Natural killer cell treated with Interleukin-12 subunit alpha and Interleukin-12 subunit beta and Interleukin-15 and Interleukin-18, amount 100 ng/mL, for 72 hours (primary cell): ENCODE data around the gene MTURN. TPM values are rescaled to one million over a fixed set of nuclear protein-coding genes. Genes with fewer than 3 reads are reported as not detected.

Source experiments
- ATAC-seq, 2 donors: fragments of 150-1000 bp; cut with Tn5 transposase in 1 of 2; sonication (Bioruptor Pico), chemical (Tn5 transposase) in 1 of 2; 2 replicates each; pipeline ENCODE4 v1.10.0; 2021
- DNase-seq: peaks from one replicate; pipeline ENCODE4 v3.0.0; 2022; ENCODE audit warnings: low spot score
- H3K27ac Mint-ChIP-seq, 2 donors: 1 replicate in 1 of 2; 2 replicates in 1 of 2; pipeline ENCODE4 v1.8.0; 2022; ENCODE audit warnings: mixed read lengths in 2 of 2, mild to moderate bottlenecking in 1 of 2, moderate library complexity in 1 of 2
- H3K27me3 Mint-ChIP-seq, 2 donors: 1 replicate in 1 of 2; 2 replicates in 1 of 2; pipeline ENCODE4 v1.8.0; 2022; ENCODE audit warnings: mixed read lengths in 2 of 2
- H3K36me3 Mint-ChIP-seq: one replicate; pipeline ENCODE4 v1.8.0; 2022; ENCODE audit warnings: mixed read lengths
- H3K4me1 Mint-ChIP-seq, 2 donors: 1 replicate in 1 of 2; 2 replicates in 1 of 2; pipeline ENCODE4 v1.8.0; 2022; ENCODE audit warnings: low read depth in 2 of 2, mixed read lengths in 2 of 2, mild to moderate bottlenecking in 1 of 2
- H3K4me3 Mint-ChIP-seq: one replicate; pipeline ENCODE4 v1.8.0; 2022; ENCODE audit warnings: mixed read lengths
- H3K9me3 Mint-ChIP-seq: 2 replicates; pipeline ENCODE4 v1.8.0; 2022; ENCODE audit warnings: mixed read lengths
- total RNA-seq, 2 donors: library from RNA; stranded (reverse); gene quantifications; one replicate each; pipeline ENCODE4 v1.2.3, GENCODE V29; 2022

MTURN gene
- total RNA-seq, 2 donors from 2014 or later, result 3.6 to 10.2 TPM

GRCh38 chr7:30115709-30116297 lies 19.0 kb upstream of the MTURN start:
- no peak overlapping the region for H3K4me3 Mint-ChIP-seq
- H3K27ac Mint-ChIP-seq, result no peak overlapping the region
- peaks cover 0 to 5% of the 10 kb centered on the region in 2 donors for H3K4me1 Mint-ChIP-seq
- DNase-seq, result no peak
- H3K9me3 Mint-ChIP-seq, result peaks cover 8% of the 10 kb centered on the region
- H3K27me3 Mint-ChIP-seq, result no peaks in the 10 kb centered on the region
- no peak for ATAC-seq
- peaks cover 17% of the 10 kb centered on the region for H3K36me3 Mint-ChIP-seq

- H3K27me3 Mint-ChIP-seq, result no peaks in the 10 kb centered on the region
Observed at GRCh38 chr7:30116771-30117170, 18.0 kb upstream of the MTURN start.

GRCh38 chr7:30117896-30118295 lies 16.9 kb upstream of the MTURN start:
- Mint-ChIP-seq H3K4me1 (peaks cover 0 to 5% of the 10 kb centered on the region in 2 donors), H3K27ac (no peak overlapping the region), H3K4me3 (no peak overlapping the region), H3K9me3 (peaks cover 7% of the 10 kb centered on the region), H3K27me3 (no peaks in the 10 kb centered on the region), H3K36me3 (peaks cover 10% of the 10 kb centered on the region)
- ATAC-seq, result no peak
- no peak for DNase-seq

More at GRCh38 chr7:30116771-30117170, 18.0 kb upstream of the MTURN start:
- ATAC-seq (no peak), DNase-seq (no peak)
- Mint-ChIP-seq H3K27ac (no peak overlapping the region), H3K4me3 (no peak overlapping the region), H3K36me3 (peaks cover 16% of the 10 kb centered on the region), H3K9me3 (peaks cover 8% of the 10 kb centered on the region), H3K4me1 (peaks cover 0 to 5% of the 10 kb centered on the region in 2 donors)

GRCh38 chr7:30119890-30120577 lies 14.8 kb upstream of the MTURN start:
- Mint-ChIP-seq H3K9me3 (no peaks in the 10 kb centered on the region), H3K4me1 (no peaks in the 10 kb centered on the region), H3K4me3 (no peak overlapping the region), H3K27me3 (no peaks in the 10 kb centered on the region), H3K36me3 (no peaks in the 10 kb centered on the region), H3K27ac (no peak overlapping the region)
- no peak for DNase-seq
- ATAC-seq, result no peak

- no peaks in the 10 kb centered on the region for H3K36me3 Mint-ChIP-seq
- no peaks in the 10 kb centered on the region for H3K9me3 Mint-ChIP-seq
- H3K4me3 Mint-ChIP-seq, result peak overlapping the region; percentile 87
- no peak for ATAC-seq
- peak overlapping the region; percentile 51 to 63 for H3K27ac Mint-ChIP-seq
- peaks cover 5 to 11% of the 10 kb centered on the region in 2 donors for H3K27me3 Mint-ChIP-seq
- DNase-seq, result no peak
- peaks cover 6 to 14% of the 10 kb centered on the region in 2 donors for H3K4me1 Mint-ChIP-seq
Observed at GRCh38 chr7:30133736-30134610, 813 bp upstream of the MTURN start.

GRCh38 chr7:30135301-30136116 lies 723 bp downstream of the MTURN start:
- H3K27ac Mint-ChIP-seq, result peak overlapping the region in 1 of 2 donors; percentile 29
- peak; percentile 51 to 64 for ATAC-seq

GRCh38 chr7:30136117-30136731 lies 1.4 kb downstream of the MTURN start:
- DNase-seq (no peak), ATAC-seq (no peak)
- peak overlapping the region in 1 of 2 donors; percentile 29 for H3K27ac Mint-ChIP-seq
- H3K27me3 Mint-ChIP-seq, result peaks cover under 1 to 6% of the 10 kb centered on the region in 2 donors
- peak overlapping the region; percentile 92 for H3K4me3 Mint-ChIP-seq
- H3K36me3 Mint-ChIP-seq, result no peaks in the 10 kb centered on the region
- peaks cover 6 to 14% of the 10 kb centered on the region in 2 donors for H3K4me1 Mint-ChIP-seq
- no peaks in the 10 kb centered on the region for H3K9me3 Mint-ChIP-seq

More at GRCh38 chr7:30135301-30136116, 723 bp downstream of the MTURN start:
- no peak for DNase-seq
- no peaks in the 10 kb centered on the region for H3K36me3 Mint-ChIP-seq
- H3K4me1 Mint-ChIP-seq, result peaks cover 6 to 14% of the 10 kb centered on the region in 2 donors
- peaks cover 5 to 11% of the 10 kb centered on the region in 2 donors for H3K27me3 Mint-ChIP-seq
- peak overlapping the region; percentile 92 for H3K4me3 Mint-ChIP-seq
- H3K9me3 Mint-ChIP-seq, result no peaks in the 10 kb centered on the region

GRCh38 chr7:30136743-30137485 lies 2.1 kb downstream of the MTURN start:
- Mint-ChIP-seq H3K4me1 (peaks cover 6 to 14% of the 10 kb centered on the region in 2 donors), H3K27ac (no peak overlapping the region), H3K4me3 (peak overlapping the region; percentile 92), H3K9me3 (no peaks in the 10 kb centered on the region), H3K36me3 (no peaks in the 10 kb centered on the region), H3K27me3 (peaks cover 0 to 6% of the 10 kb centered on the region in 2 donors)
- no peak for ATAC-seq
- DNase-seq, result no peak

GRCh38 chr7:30139836-30140384 lies 5.1 kb downstream of the MTURN start:
- ATAC-seq, result no peak
- Mint-ChIP-seq H3K4me1 (peaks cover 3 to 5% of the 10 kb centered on the region in 2 donors), H3K36me3 (no peaks in the 10 kb centered on the region), H3K4me3 (no peak overlapping the region), H3K9me3 (no peaks in the 10 kb centered on the region), H3K27ac (no peak overlapping the region), H3K27me3 (no peaks in the 10 kb centered on the region)
- no peak for DNase-seq

- Mint-ChIP-seq H3K4me1 (peaks cover 3 to 5% of the 10 kb centered on the region in 2 donors), H3K27me3 (no peaks in the 10 kb centered on the region), H3K4me3 (no peak overlapping the region), H3K27ac (no peak overlapping the region), H3K36me3 (no peaks in the 10 kb centered on the region), H3K9me3 (no peaks in the 10 kb centered on the region)
- ATAC-seq, result no peak
- DNase-seq, result no peak
Observed at GRCh38 chr7:30140456-30140855, 5.7 kb downstream of the MTURN start.

- Mint-ChIP-seq H3K27ac (peak overlapping the region in 1 of 2 donors; percentile 41), H3K27me3 (no peaks in the 10 kb centered on the region), H3K36me3 (no peaks in the 10 kb centered on the region), H3K4me1 (peaks cover 0 to 5% of the 10 kb centered on the region in 2 donors), H3K4me3 (no peak overlapping the region), H3K9me3 (no peaks in the 10 kb centered on the region)
- DNase-seq (no peak), ATAC-seq (no peak)
Observed at GRCh38 chr7:30142710-30143109, 7.9 kb downstream of the MTURN start.

- peaks cover 0 to 5% of the 10 kb centered on the region in 2 donors for H3K4me1 Mint-ChIP-seq
- H3K27me3 Mint-ChIP-seq, result no peaks in the 10 kb centered on the region
- no peaks in the 10 kb centered on the region for H3K9me3 Mint-ChIP-seq
- H3K36me3 Mint-ChIP-seq, result no peaks in the 10 kb centered on the region
- ATAC-seq (peak in 1 of 2 donors; percentile 51), DNase-seq (no peak)
- no peak overlapping the region for H3K4me3 Mint-ChIP-seq
- no peak overlapping the region for H3K27ac Mint-ChIP-seq
Observed at GRCh38 chr7:30143748-30144251, 9.0 kb downstream of the MTURN start.
